DMS79 treated with DMSO at 0.1 percent for 48 hours (cell line): Measurements from ENCODE around the gene RNF7.
"Not testable (repeated sequence)": the region's sequence is repeated elsewhere in the genome, so short reads cannot be mapped to it uniquely, and the experiment has no call there.

Experiments used
- DNase-seq: peaks from one replicate; lab custom pipeline; 2025; lab: John Stamatoyannopoulos, UW

Gene RNF7

DNA sequence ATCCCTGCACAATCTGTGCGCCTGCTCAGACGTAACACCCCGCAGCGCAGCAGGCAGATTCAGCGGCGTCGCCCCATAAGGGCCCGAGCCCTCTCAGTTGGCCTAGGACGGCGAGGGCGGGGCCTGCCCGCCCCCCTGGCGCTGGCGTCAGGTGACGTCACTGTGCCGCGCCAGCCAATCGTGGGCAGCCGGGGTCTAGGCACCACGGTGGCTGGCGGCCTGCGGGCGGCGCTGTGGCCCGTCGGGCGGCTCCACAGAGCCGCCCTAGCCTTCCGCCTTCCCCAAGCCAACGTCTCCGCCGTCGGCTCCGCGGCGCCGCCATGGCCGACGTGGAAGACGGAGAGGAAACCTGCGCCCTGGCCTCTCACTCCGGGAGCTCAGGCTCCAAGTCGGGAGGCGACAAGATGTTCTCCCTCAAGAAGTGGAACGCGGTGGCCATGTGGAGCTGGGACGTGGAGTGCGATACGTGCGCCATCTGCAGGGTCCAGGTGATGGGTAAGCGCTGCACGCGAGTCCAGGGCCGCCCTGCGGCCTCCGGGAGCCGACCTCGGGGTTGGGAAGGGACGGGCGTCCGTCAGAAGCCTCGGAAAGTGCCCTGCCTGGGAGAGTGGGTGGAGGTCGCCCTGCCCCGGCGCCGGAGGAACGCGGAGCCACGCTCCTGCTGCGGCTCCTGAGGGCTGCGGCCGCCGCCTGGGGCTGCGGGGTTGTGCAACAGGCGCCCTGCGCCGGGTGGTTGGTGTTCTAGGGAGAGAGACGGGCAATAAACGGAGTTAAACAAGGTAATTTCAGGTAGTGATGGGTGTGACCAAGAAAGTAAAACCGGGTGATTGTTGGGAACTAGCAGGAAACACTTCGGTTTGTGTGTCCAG is at the start of gene RNF7:
Gene RNF7 (plus strand): TSS at position 277 of the 869 bp plus-strand sequence. CDS start 44 bp downstream, at position 321.
- DNase-seq = peak; percentile 88

DNA sequence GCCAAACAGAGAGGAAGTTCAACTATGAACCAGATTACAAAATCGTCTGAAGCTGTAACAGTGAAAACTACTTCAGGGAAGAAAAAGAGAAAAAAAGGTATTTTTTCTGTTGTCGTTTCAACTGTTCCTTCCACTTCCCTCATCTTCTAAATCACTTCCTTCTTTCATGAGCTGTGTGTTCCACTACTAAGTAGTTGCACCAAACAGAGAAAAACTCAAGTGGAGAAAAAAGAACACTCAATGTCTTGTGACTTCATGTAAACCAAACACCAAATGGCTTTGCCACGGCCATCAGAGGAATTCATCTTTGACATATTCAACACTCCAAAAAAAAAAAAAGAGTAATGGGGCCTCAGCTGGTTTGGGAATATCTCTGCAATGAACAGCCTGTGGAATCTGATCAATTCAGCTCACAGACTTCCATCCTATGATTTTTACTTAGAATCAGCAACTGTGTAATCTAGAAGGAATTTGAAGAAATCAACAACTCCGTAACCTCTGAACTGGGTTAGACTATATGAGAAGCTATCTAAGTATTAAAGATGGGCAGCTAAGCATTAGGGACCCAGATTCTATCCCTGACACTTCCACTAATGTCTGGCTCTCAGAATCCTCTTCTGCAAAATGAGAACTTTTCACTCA is 47.5 kb upstream of the RNF7 start:
- no peak for DNase-seq

DNA sequence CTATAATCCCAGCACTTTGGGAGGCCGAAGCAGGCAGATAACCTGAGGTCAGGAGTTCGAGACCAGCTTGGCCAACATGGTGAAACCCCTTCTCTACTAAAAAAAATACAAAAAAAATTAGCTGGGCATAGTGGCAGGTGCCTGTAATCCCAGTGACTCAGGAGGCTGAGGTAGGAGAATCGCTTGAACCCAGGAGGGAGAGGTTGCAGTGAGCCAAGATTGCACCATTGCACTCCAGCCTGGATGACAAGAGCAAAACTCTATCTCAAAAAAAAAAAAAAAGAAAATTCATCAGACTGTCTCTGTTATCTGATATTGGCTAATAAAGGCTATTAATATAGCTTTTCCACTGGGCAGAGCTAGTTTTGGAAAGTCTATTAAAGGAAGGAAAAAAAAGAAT is 46.6 kb upstream of the RNF7 start:
- not testable (repeated sequence) for DNase-seq

DNA sequence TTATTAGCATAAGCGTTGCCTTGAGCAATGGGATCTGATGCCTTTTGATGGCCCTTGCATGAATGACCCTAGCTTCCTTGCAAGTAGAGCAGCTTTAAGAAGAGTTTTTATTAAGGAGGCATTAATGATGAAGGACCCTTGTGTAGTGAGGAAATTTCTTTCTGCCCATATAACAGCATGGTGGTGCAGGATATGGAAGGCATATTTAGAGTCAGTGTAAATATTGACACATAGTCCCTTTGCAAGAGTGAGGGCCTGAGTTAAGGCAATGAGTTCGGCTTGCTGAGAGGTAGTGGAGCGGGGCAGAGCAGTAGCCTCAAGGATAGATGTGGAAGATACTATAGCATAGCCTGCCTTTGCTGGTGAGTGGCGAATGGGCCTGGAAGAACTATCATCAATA is 45.1 kb upstream of the RNF7 start:
- not testable (repeated sequence) for DNase-seq

DNA sequence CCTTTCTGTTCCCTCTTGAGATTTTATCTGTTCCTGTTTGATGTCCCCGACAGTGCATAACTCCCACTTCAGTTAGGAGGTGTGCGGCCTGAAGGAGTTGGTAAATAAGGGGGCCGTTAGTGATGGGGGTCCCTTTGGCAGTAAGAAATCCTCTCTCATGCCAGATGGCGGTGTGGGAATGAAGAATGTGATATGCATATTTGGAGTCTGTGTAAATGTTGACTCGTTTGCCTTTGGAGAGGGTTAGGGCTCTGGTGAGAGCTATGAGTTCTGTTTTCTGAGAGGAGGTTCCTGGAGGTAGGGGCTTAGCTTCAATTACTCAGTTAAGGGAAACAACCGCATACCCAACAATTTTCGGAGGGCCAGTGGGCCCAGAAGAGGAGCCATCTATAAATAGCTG is 38.8 kb upstream of the RNF7 start:
- peak; percentile 55 for DNase-seq

DNA sequence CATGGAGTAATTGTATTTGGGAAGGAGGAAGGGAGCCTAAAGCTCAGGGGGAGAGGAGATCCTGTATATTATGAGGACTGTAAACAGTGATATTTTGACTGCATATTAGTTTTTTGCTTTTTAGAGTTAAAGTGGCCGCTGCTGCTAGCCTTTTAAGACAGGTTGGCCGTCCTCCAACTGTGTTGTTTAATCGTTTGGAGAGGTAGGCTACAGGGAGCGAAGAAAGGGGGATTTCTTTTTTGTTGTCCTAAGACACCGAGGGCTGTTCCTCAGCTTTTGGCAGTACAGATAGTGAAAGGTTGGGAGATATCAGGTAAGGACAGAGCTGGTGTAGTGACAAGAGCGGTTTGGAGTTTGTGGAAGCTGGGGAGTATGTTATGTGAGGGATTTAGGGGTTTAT is 38.2 kb upstream of the RNF7 start:
- DNase-seq = peak; percentile 50

DNA sequence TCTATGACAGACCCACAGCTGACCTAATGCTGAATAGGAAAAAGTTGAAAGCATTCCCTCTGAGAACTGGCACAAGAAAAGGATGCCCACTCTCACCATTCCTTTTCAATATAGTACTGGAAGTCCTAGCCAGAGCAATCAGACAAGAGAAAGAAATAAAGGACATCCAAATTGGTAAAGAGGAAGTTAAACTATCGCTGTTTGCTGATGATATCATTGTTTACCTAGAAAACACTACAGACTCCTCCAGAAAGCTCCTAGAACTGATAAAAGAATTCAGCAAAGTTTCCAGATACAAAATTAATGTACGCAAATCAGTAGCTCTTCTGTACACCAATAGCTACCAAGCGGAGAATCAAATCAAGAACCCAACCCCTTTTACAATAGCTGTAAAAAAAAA is 34.7 kb upstream of the RNF7 start:
- not testable (repeated sequence) for DNase-seq

DNA sequence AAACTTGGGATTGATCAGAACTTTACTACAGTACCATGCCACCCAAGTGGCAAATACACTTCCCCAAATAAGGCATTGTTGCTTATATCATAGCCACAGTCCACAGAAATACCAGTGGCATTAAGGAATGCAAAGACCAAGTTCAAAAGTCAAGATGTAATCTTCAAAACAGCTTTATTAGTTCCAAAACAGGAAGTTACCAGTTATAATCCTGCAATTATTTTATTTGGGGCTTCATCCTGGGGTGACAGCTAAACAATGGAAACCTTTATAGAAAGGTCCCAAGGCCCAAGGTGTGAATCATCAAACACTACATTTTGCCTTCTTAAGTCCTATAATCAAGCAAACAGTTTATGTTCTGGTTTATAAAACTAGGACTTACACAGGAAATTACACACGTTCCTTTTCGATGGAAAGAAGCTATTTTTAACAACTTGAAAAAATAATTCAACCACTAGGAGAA is 30.3 kb upstream of the RNF7 start:
- DNase-seq = no peak

DNA sequence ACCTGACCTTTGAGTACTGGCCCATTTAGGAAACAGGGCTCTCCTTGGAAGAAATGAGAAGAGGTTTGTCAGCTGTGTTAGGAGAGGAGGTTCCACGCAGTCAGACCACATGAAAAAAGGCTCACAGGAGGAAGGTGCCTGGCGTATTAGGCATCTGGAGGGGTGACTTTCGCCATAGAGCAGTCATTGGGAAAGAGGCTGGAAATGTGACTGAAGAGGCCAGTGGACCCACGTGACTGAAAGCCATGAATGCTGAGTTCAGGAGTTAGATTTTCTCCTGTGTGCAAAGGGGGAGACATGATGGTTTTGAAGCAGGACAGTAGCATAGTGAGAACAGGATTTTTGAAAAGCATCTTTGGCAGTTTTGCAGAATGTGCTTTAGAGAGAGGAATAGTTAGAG is 29.7 kb upstream of the RNF7 start:
- no peak for DNase-seq

DNA sequence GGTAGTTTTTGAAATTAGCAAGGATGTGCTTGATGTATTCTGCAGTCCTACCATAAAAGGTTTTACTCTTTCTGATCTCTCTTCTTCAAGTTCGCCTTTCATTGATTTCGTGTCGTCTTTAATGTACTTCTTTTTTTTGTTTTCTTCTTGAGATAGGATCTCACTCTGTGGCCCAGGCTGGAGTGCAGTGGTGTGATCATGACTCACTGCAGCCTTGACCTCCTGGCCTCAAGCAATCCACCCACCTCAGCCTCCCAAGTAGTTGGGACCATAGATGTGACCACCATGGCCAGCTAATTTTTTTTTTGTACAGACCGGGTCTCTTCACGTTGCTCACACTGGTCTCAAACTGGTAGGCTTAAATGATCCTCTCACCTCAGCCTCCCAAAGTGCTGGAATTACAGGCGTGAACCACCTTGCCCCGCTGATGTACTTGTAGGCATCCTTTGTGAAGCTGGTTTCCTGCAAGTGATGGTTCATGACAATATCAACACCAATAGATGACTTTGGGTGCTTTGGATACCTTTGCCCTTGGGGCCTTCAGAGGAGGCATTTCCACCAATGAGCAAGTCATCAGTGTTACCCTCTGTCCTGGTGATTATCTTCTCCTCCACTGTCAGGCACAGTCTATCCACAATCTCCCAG is 28.9 kb upstream of the RNF7 start:
- DNase-seq = no peak

DNA sequence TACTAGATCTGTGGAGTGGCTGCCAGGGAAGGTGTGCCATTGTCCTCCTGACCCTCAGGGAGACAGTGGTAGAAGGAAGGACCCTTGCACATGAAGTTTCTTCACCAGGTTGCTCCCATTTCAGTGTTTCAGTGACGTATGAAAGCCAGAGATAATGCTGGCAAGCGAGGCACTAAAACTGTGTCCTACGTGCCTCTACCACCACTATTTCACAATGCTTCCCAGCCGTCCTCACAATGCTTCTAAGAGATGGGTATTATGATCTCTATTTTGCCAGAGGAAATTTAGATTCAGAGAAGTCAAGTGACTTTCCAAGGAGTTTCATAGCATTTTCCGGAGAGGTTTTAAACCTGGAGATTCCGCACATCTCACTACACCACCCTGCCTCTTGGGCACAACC is 28.0 kb upstream of the RNF7 start:
- DNase-seq = no peak

DNA sequence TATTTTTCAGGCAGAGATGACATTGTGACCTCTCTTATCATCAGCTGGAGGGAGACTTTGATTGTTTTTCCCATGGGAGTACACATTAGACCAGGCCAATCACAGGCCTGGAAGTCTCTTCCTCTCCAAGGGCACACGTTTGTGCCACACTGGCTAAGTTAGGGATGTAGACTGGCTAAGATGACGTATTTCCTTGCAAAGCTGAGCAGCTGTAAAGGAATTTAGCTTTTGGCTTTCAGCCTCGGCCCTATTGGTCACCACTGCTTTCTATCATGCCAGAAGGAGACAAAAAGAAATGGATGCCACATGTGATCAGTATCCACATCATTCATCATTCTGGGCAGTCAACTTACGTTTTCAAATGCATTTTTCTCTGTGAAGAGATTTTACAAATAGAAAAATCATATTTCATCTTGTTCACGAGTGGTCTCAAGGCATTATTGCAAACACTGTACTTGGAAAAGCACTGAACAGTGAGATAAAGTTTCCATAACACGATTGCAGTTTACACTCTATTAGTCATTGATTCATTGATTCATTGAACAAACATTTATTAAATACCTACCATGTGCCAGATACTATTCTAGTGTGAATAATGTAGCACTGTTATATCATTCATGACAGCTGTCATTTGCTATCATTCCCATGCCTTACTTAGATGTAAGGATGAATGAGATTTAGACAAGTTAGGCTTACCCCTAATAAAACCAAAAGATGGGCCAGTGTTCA is 27.0 kb upstream of the RNF7 start:
- no peak for DNase-seq

DNA sequence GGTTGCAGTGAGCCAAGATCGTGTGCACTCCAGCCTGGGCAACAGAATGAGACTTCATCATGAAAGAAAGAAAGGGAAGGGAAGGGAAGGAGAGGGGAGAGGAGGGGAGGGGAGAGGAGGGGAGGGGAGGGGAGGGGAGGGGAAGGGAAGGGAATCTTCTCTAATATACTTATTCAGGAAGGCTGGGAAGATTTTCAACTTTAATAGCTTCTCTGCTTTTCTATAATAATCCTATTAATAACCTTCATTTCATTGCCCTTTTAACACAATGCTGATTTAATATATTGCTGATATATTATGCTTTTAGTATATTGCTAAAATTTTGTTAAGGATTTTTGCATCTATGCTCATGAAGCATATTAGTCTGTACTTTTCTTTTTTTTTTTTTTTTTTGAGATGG is 23.4 kb upstream of the RNF7 start:
- no peak for DNase-seq

DNA sequence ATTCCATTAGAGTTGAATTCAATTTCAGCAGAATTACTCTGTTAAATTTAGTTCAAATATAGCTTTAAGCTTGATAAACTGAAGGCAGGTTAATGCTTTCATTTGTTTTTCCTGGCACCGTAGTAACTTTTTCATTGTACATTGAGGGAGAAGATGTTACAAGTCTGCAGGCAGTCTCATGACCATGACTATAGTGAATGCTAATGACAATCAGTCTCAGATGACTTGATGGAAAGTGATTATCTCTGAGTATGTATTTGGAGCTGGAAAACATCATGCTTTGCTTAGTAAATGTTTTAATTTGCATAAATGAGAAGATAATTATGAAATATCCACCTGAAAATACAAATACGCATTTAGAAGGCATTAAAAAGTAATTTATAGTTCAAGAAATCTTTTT is 16.0 kb upstream of the RNF7 start:
- no peak for DNase-seq

DNA sequence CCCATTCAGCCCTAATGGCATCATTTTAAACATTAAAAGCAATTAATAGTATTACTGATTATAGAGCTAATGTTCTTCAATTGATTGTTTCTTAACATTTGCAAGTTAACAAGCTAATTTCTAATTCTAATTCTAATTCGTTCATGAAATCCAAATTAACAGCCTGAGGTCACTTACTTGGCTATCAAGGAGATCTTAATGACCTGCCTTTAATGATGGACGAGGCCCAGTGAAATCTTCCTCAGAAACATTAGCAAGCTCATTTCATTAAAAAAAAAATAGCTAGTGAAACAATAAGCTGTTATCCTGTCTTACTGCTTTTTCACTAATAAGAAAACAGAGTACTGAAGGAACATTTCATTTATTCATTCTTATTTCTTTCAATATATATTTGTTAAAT is 15.4 kb upstream of the RNF7 start:
- no peak for DNase-seq

DNA sequence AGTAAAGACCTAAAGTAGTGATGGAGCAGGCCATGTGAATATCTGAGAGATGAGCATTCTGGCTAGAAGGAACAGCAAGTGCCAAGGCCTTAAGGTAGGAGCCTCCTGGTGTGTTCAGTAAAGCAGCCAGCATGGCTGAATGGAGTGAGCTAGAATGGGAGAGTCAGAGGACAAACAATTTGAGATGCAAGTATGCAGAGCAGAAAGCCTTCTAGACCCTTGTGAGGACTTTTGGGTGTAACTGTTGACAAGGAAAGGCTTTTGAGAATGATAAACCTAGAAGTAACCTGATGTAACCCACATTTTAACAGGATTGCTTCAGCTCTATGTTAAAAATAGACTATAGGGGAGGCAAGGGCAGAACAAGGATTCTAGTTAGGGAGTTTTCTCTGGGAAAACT is 14.8 kb upstream of the RNF7 start:
- DNase-seq = no peak

DNA sequence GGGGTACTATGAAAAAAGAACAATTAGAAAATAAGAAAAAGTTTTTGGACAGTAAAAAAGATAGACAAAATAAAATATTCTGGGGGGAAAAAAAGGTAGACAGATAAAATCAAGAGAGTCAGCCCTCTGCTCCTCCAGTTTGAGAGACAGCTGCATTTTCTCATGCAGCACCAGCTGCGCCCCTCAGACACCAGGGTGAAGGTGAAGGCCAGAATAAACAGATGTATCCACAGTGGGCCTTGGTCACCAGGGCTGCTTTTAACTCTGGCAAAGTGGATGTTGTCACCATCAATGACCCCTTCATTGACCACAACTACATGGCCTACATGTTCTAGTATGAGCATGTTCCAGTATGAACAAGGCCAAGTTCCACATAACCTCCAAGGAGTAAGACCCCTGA is 13.9 kb upstream of the RNF7 start:
- no peak for DNase-seq

DNA sequence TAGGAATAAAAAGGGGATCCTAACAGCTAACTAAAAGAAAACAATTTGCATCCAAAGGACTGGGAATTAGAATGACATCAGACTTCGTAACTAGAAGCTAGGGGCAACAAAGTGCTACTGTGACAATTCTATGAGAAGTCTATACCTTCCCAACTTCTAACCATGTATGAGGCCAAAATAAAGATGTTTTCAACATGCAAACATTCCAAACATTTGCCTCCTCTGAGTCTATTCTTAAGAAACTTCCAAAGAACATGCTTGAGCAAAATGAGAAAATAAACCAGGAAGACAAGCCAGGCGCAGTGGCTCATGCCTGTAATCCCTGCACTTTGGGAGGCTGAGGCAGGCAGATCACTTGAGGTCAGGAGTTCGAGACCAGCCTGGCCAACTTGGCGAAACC is 13.1 kb upstream of the RNF7 start:
- no peak for DNase-seq

DNA sequence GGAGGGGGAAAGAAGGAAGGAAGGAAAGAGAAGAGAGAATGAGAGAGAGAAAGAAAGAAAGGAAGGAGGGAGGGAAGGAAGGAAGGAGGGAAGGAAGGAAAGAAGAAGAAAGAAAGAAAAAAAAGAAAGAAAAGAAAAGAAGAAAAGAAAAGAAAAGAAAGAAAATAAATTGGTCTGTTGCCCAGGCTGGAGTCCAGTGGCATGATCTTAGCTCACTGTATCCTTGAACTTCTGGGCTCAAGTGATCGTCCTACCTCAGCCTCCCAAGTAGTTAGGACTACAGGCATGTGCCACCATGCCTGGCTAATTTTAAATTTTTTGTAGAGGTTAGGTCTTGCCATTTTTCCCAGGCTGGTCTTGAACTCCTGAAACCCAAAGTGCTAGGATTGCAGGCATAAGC is 11.6 kb upstream of the RNF7 start:
- no peak for DNase-seq

DNA sequence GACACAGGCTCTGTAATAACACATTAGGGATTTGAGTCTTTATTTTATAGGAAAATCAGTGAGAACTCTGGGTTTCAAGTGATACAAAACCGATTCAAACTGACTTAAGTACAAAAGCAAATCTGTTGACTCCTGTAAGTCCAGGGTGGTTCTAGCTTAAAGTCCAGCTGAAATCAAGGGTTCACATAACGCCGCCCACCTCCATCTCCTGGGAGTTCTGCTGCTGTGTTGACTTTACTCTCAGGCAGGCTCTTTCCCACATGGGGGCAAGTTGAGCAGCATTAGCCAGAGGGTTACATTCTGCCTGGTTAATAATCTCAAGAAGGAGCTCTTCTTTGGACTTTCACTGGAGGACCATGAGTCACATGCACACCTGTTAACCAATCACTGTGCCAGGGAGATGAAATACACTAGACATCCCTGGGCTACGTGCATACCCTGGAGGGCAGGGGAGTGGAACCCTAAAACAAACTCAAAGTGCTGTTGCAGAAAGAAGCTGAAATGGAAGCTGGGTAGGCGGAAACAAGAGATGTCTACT is 9.7 kb upstream of the RNF7 start:
- no peak for DNase-seq

DNA sequence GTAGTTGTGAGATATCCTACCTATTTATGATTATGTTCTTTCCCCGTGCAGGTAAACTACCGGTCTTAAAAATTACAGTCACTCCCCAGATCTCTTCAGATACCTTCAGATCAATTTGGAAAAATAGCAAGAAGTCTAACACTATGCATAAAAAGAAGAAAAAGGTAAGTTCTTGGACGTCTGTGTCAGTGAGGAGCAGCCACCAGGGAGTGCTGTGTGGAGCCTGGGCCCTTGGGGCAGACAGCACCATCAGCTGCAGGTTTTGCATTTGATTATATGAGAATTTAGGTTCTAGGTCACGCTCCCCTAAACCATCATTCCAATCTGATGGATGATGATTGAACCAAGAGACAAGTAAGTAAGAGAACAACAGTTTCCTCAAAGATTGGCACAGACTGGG is 8.9 kb upstream of the RNF7 start:
- no peak for DNase-seq

DNA sequence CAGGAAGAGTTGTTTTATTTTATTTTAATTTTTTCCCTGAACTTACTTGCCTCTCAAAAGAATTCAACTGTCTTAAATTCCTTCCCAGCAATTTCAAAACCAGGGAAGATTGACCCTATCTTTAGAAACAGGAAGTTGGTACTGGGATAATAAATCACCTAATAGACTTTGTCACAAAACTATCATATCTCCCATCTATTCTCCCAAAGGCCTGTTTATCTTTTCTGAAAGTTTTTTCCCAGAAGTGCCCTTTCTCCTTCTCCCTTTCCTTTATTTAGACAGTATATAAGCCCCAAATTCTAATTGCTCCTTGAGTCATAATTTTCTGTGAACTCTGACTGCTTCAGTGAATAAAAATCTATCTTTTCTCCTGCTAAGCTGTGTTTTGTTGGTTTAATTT is 2.9 kb upstream of the RNF7 start:
- DNase-seq = no peak
